ENCODE data around the gene AMOTL1.

AMOTL1 gene

GRCh38 chr11:94727819-94728218 is 40.3 kb upstream of the AMOTL1 start:
- H3K4me3 ChIP-seq (replicated peaks in 1 of 2; ENCODE audit: low read depth in 2 of 2, low read length in 2 of 2), result no peak overlapping the region
- DNase-seq (ENCODE audit: low read depth in 2 of 2), result no peak
- no peak for TF ChIP-seq CTCF (IDR thresholded peaks at IDR 0.05; ENCODE audit: low read depth, low read length)

- no peak overlapping the region for H3K4me3 ChIP-seq (replicated peaks in 1 of 2; ENCODE audit: low read depth in 2 of 2, low read length in 2 of 2)
- TF ChIP-seq CTCF (IDR thresholded peaks at IDR 0.05; ENCODE audit: low read depth, low read length), result no peak
- peak; percentile 56 to 67 for DNase-seq (ENCODE audit: low read depth in 2 of 2)
These were observed 39.6 kb upstream of the AMOTL1 start for GRCh38 chr11:94728541-94728940.

GRCh38 chr11:94728966-94729751 is 39.0 kb upstream of the AMOTL1 start:
- no peak for DNase-seq (ENCODE audit: low read depth in 2 of 2)
- TF ChIP-seq CTCF (IDR thresholded peaks at IDR 0.05; ENCODE audit: low read depth, low read length), result no peak
- H3K4me3 ChIP-seq (replicated peaks in 1 of 2; ENCODE audit: low read depth in 2 of 2, low read length in 2 of 2), result no peak overlapping the region

GRCh38 chr11:94730153-94730552 is 38.0 kb upstream of the AMOTL1 start:
- DNase-seq (ENCODE audit: low read depth in 2 of 2), result no peak

GRCh38 chr11:94731880-94732601 is 36.1 kb upstream of the AMOTL1 start:
- peak; percentile 66 to 91 for DNase-seq (ENCODE audit: low read depth in 2 of 2)
- no peak for TF ChIP-seq CTCF (IDR thresholded peaks at IDR 0.05; ENCODE audit: low read depth, low read length)
- H3K4me3 ChIP-seq (replicated peaks in 1 of 2; ENCODE audit: low read depth in 2 of 2, low read length in 2 of 2), result no peak overlapping the region

More at GRCh38 chr11:94730153-94730552, 38.0 kb upstream of the AMOTL1 start:
- H3K4me3 ChIP-seq (replicated peaks in 1 of 2; ENCODE audit: low read depth in 2 of 2, low read length in 2 of 2), result no peak overlapping the region
- no peak for TF ChIP-seq CTCF (IDR thresholded peaks at IDR 0.05; ENCODE audit: low read depth, low read length)

GRCh38 chr11:94732617-94733281 is 35.4 kb upstream of the AMOTL1 start:
- TF ChIP-seq CTCF (IDR thresholded peaks at IDR 0.05; ENCODE audit: low read depth, low read length), result no peak
- no peak overlapping the region for H3K4me3 ChIP-seq (replicated peaks in 1 of 2; ENCODE audit: low read depth in 2 of 2, low read length in 2 of 2)
- DNase-seq (ENCODE audit: low read depth in 2 of 2), result peak; percentile 80 to 86

Data from cardiac fibroblast (primary cell).